GM18909 (cell line): Measurements from ENCODE around the gene STK32A.
A peak's percentile ranks its signal among the peaks of the same experiment; 100 is the strongest.
"Not testable (repeated sequence)": the region's sequence is repeated elsewhere in the genome, so short reads cannot be mapped to it uniquely, and the experiment has no call there.

Source experiments
- ATAC-seq: cut with Tn5 transposase; IDR thresholded peaks from one replicate; pipeline ENCODE4 v1.9.1; 2021; ENCODE audit warnings: mild to moderate bottlenecking; ENCODE audit not compliant: unreplicated experiment, poor library complexity

Gene STK32A

GRCh38 chr5:147234825-147235635, at the start of gene STK32A:
STK32A (plus strand) TSS chr5:147235026; CDS start chr5:147239635, 4,609 bp downstream.
- ATAC-seq, result no peak

GRCh38 chr5:147187099-147187540, 47.7 kb upstream of the STK32A start:
- ATAC-seq, result no peak

- peak; percentile 86 for ATAC-seq
These were observed 46.4 kb upstream of the STK32A start for GRCh38 chr5:147188200-147189108.

GRCh38 chr5:147189109-147189424, 45.8 kb upstream of the STK32A start:
- ATAC-seq, result peak; percentile 11

GRCh38 chr5:147190331-147190730, 44.5 kb upstream of the STK32A start:
- no peak for ATAC-seq

GRCh38 chr5:147193123-147193522, 41.7 kb upstream of the STK32A start:
- ATAC-seq, result no peak

GRCh38 chr5:147200004-147200403, 34.8 kb upstream of the STK32A start:
- ATAC-seq, result no peak

GRCh38 chr5:147203213-147203612, 31.6 kb upstream of the STK32A start:
- ATAC-seq, result no peak

GRCh38 chr5:147204576-147204975, 30.2 kb upstream of the STK32A start:
- ATAC-seq, result no peak

GRCh38 chr5:147208134-147208533, 26.7 kb upstream of the STK32A start:
- no peak for ATAC-seq

- ATAC-seq, result no peak
These were observed 18.2 kb upstream of the STK32A start for GRCh38 chr5:147216552-147217154.

GRCh38 chr5:147223343-147223742, 11.5 kb upstream of the STK32A start:
- ATAC-seq, result no peak

- peak; percentile 75 for ATAC-seq
These were observed 10.7 kb upstream of the STK32A start for GRCh38 chr5:147223948-147224791.

- no peak for ATAC-seq
These were observed 8.9 kb upstream of the STK32A start for GRCh38 chr5:147225938-147226337.

GRCh38 chr5:147226512-147226911, 8.3 kb upstream of the STK32A start:
- ATAC-seq, result no peak

GRCh38 chr5:147234239-147234824, 494 bp upstream of the STK32A start:
- no peak for ATAC-seq

- ATAC-seq, result no peak
These were observed 5.6 kb downstream of the STK32A start for GRCh38 chr5:147240266-147240985.

- ATAC-seq, result not testable (repeated sequence)
These were observed 8.4 kb downstream of the STK32A start for GRCh38 chr5:147243238-147243637.
